K562 (cell line): ENCODE data around the gene VIPR2. TPM values are rescaled to one million over a fixed set of nuclear protein-coding genes. Genes with fewer than 3 reads are reported as not detected.

ENCODE experiments used
- ATAC-seq: fragments of 200-7000 bp; cut with Tn5 transposase; 3 replicates; pipeline ENCODE4 v1.9.1; 2020; ENCODE audit warnings: moderate library complexity
- BruUV-seq: library from RNA; stranded (reverse); fragments of 400-500 nt; replicated peaks from 2 replicates; lab custom pipeline; 2021; lab: Mats Ljungman, UMichigan
- CTCF ChIA-PET: fragments of 300-600 bp; formaldehyde crosslinking; extraction: SDS; loops from one replicate; lab custom pipeline; 2021; ENCODE audit warnings: low intra/inter-chr PET ratio; lab: Yijun Ruan, JAX
- POLR2A ChIA-PET: fragments of 300-600, 350-650 bp; sonication (Branson Sonifier 250); formaldehyde crosslinking; extraction: SDS; loops from one replicate; lab custom pipeline; 2021; ENCODE audit warnings: antibody characterized with exemption, inconsistent platforms; lab: Yijun Ruan, JAX
- DNase-seq, 4 experiments: peaks; one replicate each; pipeline versions ENCODE4 v3.0.0 to v3.0.0-alpha.2; 2011 to 2018; ENCODE audit warnings: low spot score in 3 of 4, mixed read lengths in 3 of 4; ENCODE audit errors: extremely low read depth in 1 of 4
- FAIRE-seq: peaks from 2 replicates; lab custom pipeline; 2011; peaks lifted over from hg19 to GRCh38; lab: Jason Lieb, UNC
- H2AFZ ChIP-seq: 2 replicates; pipeline ENCODE4 v1.6.0; 2011; ENCODE audit warnings: low read depth, low read length, control low read depth, inconsistent platforms
- H3K27ac ChIP-seq: fragments of 200-600 bp; 3 replicates; pipeline ENCODE4 v1.8.0; 2011; ENCODE audit warnings: low read depth, mild to moderate bottlenecking, control low read depth, inconsistent platforms, low read length, moderate library complexity, mixed read lengths; ENCODE audit errors: extremely low read depth
- H3K27me3 ChIP-seq, 2 experiments: fragments of 300-600 bp in 1 of 2; 2 replicates in 1 of 2; 3 replicates in 1 of 2; pipeline versions ENCODE4 v1.6.0 to v1.8.0; 2011; ENCODE audit warnings: inconsistent platforms in 2 of 2, low read length in 2 of 2, mild to moderate bottlenecking in 1 of 2, mixed read lengths in 1 of 2, moderate library complexity in 1 of 2; ENCODE audit not compliant: control insufficient read depth in 2 of 2, insufficient read depth in 2 of 2
- H3K36me3 ChIP-seq: fragments of 300-600 bp; 3 replicates; pipeline ENCODE4 v1.8.0; 2011; ENCODE audit warnings: mild to moderate bottlenecking, low read length, inconsistent platforms; ENCODE audit not compliant: control insufficient read depth, insufficient read depth
- H3K4me1 ChIP-seq, 2 experiments: fragments of 200-600 bp in 1 of 2; replicated peaks in 1 of 2; 2 replicates in 1 of 2; 3 replicates in 1 of 2; pipeline versions ENCODE4 v1.5.1 to v1.8.0; 2011; ENCODE audit warnings: inconsistent platforms in 2 of 2, low read length in 2 of 2, mild to moderate bottlenecking in 1 of 2, mixed read lengths in 1 of 2, moderate library complexity in 1 of 2; ENCODE audit not compliant: control insufficient read depth in 2 of 2, insufficient read depth in 2 of 2
- H3K4me2 ChIP-seq: 2 replicates; pipeline ENCODE4 v1.6.1; 2011; ENCODE audit warnings: low read length, control low read depth, inconsistent platforms, mixed read lengths; ENCODE audit not compliant: insufficient read depth
- H3K4me3 ChIP-seq: fragments of 200-600 bp; sonication (generic), shearing (Covaris generic); 2 replicates; pipeline ENCODE4 v1.5.1; 2016; ENCODE audit warnings: control low read depth, inconsistent platforms
- H3K79me2 ChIP-seq: fragments of 200-600 bp; 3 replicates; pipeline ENCODE4 v1.8.0; 2011; ENCODE audit warnings: low read length, inconsistent platforms; ENCODE audit not compliant: control insufficient read depth, insufficient read depth
- H3K9ac ChIP-seq, 2 experiments: 2 replicates each; pipeline versions ENCODE4 v1.6.0 to v1.6.1; 2011; ENCODE audit warnings: low read depth in 2 of 2, low read length in 2 of 2, control low read depth in 1 of 2, inconsistent platforms in 1 of 2, mild to moderate bottlenecking in 1 of 2, mixed read lengths in 1 of 2; ENCODE audit not compliant: insufficient read depth in 1 of 2
- H3K9me1 ChIP-seq: one replicate; pipeline ENCODE4 v1.6.0; 2011; ENCODE audit warnings: inconsistent platforms, mild to moderate bottlenecking, low read length, moderate library complexity; ENCODE audit not compliant: control insufficient read depth, insufficient read depth
- H3K9me3 ChIP-seq: replicated peaks from 2 replicates; pipeline ENCODE4 v1.5.1; 2011; ENCODE audit warnings: low read depth, low read length, inconsistent platforms; ENCODE audit not compliant: control insufficient read depth, insufficient read depth
- H4K20me1 ChIP-seq: replicated peaks from 2 replicates; pipeline ENCODE4 v1.6.1; 2011; ENCODE audit warnings: low read length, inconsistent platforms, mixed read lengths; ENCODE audit not compliant: control insufficient read depth, insufficient read depth
- CC2D1A ChIP-seq: fragments of 450-650 bp; IDR thresholded peaks from 2 replicates; pipeline ENCODE4 v1.6.1; 2017; ENCODE audit warnings: mild to moderate bottlenecking
- MITF ChIP-seq: IDR thresholded peaks from 2 replicates; pipeline ENCODE4 v1.6.1; 2014; ENCODE audit warnings: antibody characterized with exemption
- POLR2B ChIP-seq: fragments of 450-650 bp; IDR thresholded peaks from 2 replicates; pipeline ENCODE4 v1.6.1; 2018; ENCODE audit warnings: low read depth; ENCODE audit not compliant: partially characterized antibody
- SMARCA5 ChIP-seq: fragments of 450-650 bp; IDR thresholded peaks from 2 replicates; pipeline ENCODE4 v1.6.1; 2016
- ZBTB1 ChIP-seq: sonication (generic); formaldehyde crosslinking; IDR thresholded peaks from 2 replicates; pipeline ENCODE4 v1.8.1; 2023; ENCODE audit warnings: missing genetic modification reagents, low read depth, mild to moderate bottlenecking, borderline replicate concordance
- WGBS: fragments of 100-300 bp; shearing (Covaris generic); methylation state at CpG from one replicate; pipeline ENCODE4 v1.1.6; 2016; ENCODE audit warnings: low coverage, mixed read lengths; ENCODE audit not compliant: insufficient coverage; ENCODE audit errors: missing lambda C conversion rate; 5-methylcytosine and 5-hydroxymethylcytosine counted together
- in situ Hi-C: fragments of 300-500 bp; cut with MboI; formaldehyde crosslinking; loops from 4 replicates; pipeline ENCODE4 v1.15.0; 2018; ENCODE audit warnings: inconsistent platforms, mixed read lengths
- intact Hi-C: fragments of 100-400 bp; cut with micrococcal nuclease; formaldehyde crosslinking; loops from 2 replicates; pipeline ENCODE4 v1.14.2; 2022
- polyA plus RNA-seq, 8 experiments: library from polyadenylated mRNA; depleted of rRNA in 4 of 8; stranded (reverse) in 5 of 8; unstranded in 3 of 8; fragments of >200 nt; fragmentation: Nextera tagmentation in 2 of 8; fragmentation: Illumina TruSeq in 1 of 8; extraction: Ambion mirVana in 2 of 8; extraction: Trizol in 1 of 8; gene quantifications; 2 replicates each; pipeline versions ENCODE4 v1.2.1 to v1.2.3, GENCODE V29; 2011 to 2014; ENCODE audit warnings: inconsistent platforms in 1 of 8, missing spikeins in 1 of 8
- total RNA-seq, 7 experiments: library from RNA; depleted of rRNA in 6 of 7; stranded (reverse); fragments of >200 nt in 6 of 7; fragmentation: Illumina TruSeq in 2 of 7; extraction: Trizol in 2 of 7; gene quantifications; 2 replicates each; pipeline versions ENCODE4 v1.2.1 to v1.2.3, GENCODE V29; 2011 to 2021; ENCODE audit warnings: low replicate concordance in 1 of 7
- TF ChIP-seq, protein P1 (sequence below): fragments of 450-650 bp; formaldehyde crosslinking; IDR thresholded peaks from 2 replicates; pipeline ENCODE4 v1.4.0; 2022; ENCODE audit warnings: missing genetic modification characterization

Gene VIPR2
- total and polyA plus RNA-seq, 9 of the 15 experiments (the other 6 are each of a cell fraction or from before 2014, with no cell fraction given), result 0.04 TPM; not detected in 8

DNA sequence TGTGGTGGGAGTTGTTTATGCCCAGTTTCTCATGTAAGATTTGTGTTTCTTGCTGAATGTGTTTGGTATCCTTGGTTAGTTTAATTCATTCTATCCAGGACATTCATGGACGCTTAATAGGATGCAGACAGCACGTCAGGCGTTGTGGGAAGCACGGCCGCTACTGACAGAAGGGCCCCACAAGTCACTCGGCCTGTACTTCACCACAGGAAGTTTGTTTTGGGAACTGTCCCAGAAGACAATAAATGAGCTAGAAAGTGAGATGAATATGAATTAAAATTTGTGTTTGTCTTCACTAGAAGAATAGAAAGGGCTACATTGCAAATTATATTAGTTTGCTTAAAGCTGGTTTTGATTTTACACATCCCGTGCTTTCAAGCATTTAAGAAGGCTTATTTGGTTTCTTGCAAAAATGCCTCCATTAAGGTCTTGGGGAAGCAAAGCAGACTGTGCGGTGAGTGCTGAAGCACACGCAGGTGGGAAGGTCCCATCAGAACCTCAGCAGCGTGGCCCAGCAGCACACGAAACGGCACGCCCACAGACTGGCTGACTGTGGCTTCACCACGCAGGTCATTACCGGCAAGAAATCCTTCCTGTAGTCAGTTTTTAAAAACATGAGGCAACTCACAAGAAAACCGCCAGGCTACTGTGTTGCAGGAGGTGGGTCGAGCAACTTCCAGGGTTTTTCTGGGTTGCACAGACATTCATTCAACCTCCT is 74.1 kb downstream of the VIPR2 start:
- ChIA-PET CTCF (no interaction called here), POLR2A (no interaction called here)
- peaks cover 58 to 69% of the 10 kb centered on the region in 2 experiments for H3K27me3 ChIP-seq
- no peak overlapping the region for H3K9ac ChIP-seq
- no peak overlapping the region for H3K4me2 ChIP-seq
- H3K79me2 ChIP-seq, result no peaks in the 10 kb centered on the region
- no peaks in the 10 kb centered on the region for H3K36me3 ChIP-seq
- H4K20me1 ChIP-seq, result 0 out of 2 replicates have a peak, but pooled peaks cover 2% of the 10 kb centered on the region
- intact Hi-C loops, result no loop called here
- H2AFZ ChIP-seq, result no peak overlapping the region
- no peak for TF ChIP-seq SMARCA5
- TF ChIP-seq MITF, result no peak
- no peak for TF ChIP-seq ZBTB1
- no peak for TF ChIP-seq POLR2B
- TF ChIP-seq, protein P1, sequence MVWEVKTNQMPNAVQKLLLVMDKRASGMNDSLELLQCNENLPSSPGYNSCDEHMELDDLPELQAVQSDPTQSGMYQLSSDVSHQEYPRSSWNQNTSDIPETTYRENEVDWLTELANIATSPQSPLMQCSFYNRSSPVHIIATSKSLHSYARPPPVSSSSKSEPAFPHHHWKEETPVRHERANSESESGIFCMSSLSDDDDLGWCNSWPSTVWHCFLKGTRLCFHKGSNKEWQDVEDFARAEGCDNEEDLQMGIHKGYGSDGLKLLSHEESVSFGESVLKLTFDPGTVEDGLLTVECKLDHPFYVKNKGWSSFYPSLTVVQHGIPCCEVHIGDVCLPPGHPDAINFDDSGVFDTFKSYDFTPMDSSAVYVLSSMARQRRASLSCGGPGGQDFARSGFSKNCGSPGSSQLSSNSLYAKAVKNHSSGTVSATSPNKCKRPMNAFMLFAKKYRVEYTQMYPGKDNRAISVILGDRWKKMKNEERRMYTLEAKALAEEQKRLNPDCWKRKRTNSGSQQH (CRISPR knock-in tag), result no peak
- TF ChIP-seq CC2D1A, result no peak
- WGBS, result under 1% methylated on average over 17 of the region's 17 CpGs
- BruUV-seq, result no TSS peak
- H3K27ac ChIP-seq, result no peak overlapping the region
- DNase-seq, result no peak
- H3K9me3 ChIP-seq, result no peaks in the 10 kb centered on the region
- H3K4me3 ChIP-seq, result no peak overlapping the region
- peaks cover 0 to 3% of the 10 kb centered on the region in 2 experiments; a peak in 1 of 5 replicates for H3K4me1 ChIP-seq
- in situ Hi-C loops, result no loop called here
- H3K9me1 ChIP-seq, result no peaks in the 10 kb centered on the region
- FAIRE-seq, result no peak
- ATAC-seq, result no peak
